ENCODE results near the gene CASK. TPM values are rescaled to one million over a fixed set of nuclear protein-coding genes. Genes with fewer than 3 reads are reported as not detected.
"Not testable (repeated sequence)": the region's sequence is repeated elsewhere in the genome, so short reads cannot be mapped to it uniquely, and the experiment has no call there.

Gene CASK
- total RNA-seq, 1 experiment from 2014 or later = 33.5 TPM

- intact Hi-C loops (cut with micrococcal nuclease; ENCODE audit: unreplicated experiment) (no loop called here), in situ Hi-C loops (cut with HindIII; ENCODE audit: low pct_unique_long_range_greater_than_20kb, low sequenced_read_pairs) (no loop called here)
- no TSS peak for BruUV-seq (replicated peaks)
- Histone ChIP-seq H3K27me3 (ENCODE audit: control insufficient read depth, insufficient read depth, low read length) (no peaks in the 10 kb centered on the region), H3K4me3 (ENCODE audit: low read depth in 2 of 2, low read length in 2 of 2) (no peak overlapping the region), H3K36me3 (ENCODE audit: control insufficient read depth, insufficient read depth, low read length) (no peaks in the 10 kb centered on the region), H3K4me1 (ENCODE audit: control insufficient read depth, insufficient read depth, low read length) (no peaks in the 10 kb centered on the region), H3K9me3 (ENCODE audit: control insufficient read depth, insufficient read depth, low read depth, low read length) (no peaks in the 10 kb centered on the region), H3K27ac (ENCODE audit: low read length) (no peak overlapping the region)
- ATAC-seq (no peak), DNase-seq (ENCODE audit: low read depth, low spot score) (no peak)
- TF ChIP-seq REST (IDR thresholded peaks at IDR 0.05; ENCODE audit: insufficient read depth in 1 of 2, low read depth in 2 of 2, low read length in 1 of 2) (no peak), SIN3A (IDR thresholded peaks at IDR 0.05; ENCODE audit: borderline replicate concordance, insufficient read depth, low read depth, low read length) (no peak), TCF7L2 (IDR thresholded peaks at IDR 0.05; ENCODE audit: low read depth, low read length) (no peak), POLR2AphosphoS5 (IDR thresholded peaks at IDR 0.05; ENCODE audit: low read depth, low read length) (no peak), CTCF (IDR thresholded peaks at IDR 0.05) (no peak)
- ChIA-PET POLR2A (no interaction called here), CTCF (no interaction called here)
Measured at GRCh38 chrX:41653125-41653524, 270.2 kb downstream of the CASK start.

GRCh38 chrX:41646201-41646600, 277.2 kb downstream of the CASK start:
- H3K9me3 ChIP-seq (ENCODE audit: control insufficient read depth, insufficient read depth, low read depth, low read length); BruUV-seq (replicated peaks); H3K36me3 ChIP-seq (ENCODE audit: control insufficient read depth, insufficient read depth, low read length); in situ Hi-C loops (cut with HindIII; ENCODE audit: low pct_unique_long_range_greater_than_20kb, low sequenced_read_pairs); POLR2A ChIA-PET; H3K27me3 ChIP-seq (ENCODE audit: control insufficient read depth, insufficient read depth, low read length); H3K4me1 ChIP-seq (ENCODE audit: control insufficient read depth, insufficient read depth, low read length); DNase-seq (ENCODE audit: low read depth, low spot score); H3K4me3 ChIP-seq (ENCODE audit: low read depth in 2 of 2, low read length in 2 of 2); intact Hi-C loops (cut with micrococcal nuclease; ENCODE audit: unreplicated experiment); H3K27ac ChIP-seq (ENCODE audit: low read length); ATAC-seq; CTCF ChIA-PET: not testable (repeated sequence)

- intact Hi-C loops (cut with micrococcal nuclease; ENCODE audit: unreplicated experiment) = no loop called here
- DNase-seq (ENCODE audit: low read depth, low spot score) (no peak), ATAC-seq (no peak)
- Histone ChIP-seq H3K27me3 (ENCODE audit: control insufficient read depth, insufficient read depth, low read length) (no peaks in the 10 kb centered on the region), H3K9me3 (ENCODE audit: control insufficient read depth, insufficient read depth, low read depth, low read length) (no peaks in the 10 kb centered on the region), H3K27ac (ENCODE audit: low read length) (no peak overlapping the region), H3K36me3 (ENCODE audit: control insufficient read depth, insufficient read depth, low read length) (no peaks in the 10 kb centered on the region), H3K4me1 (ENCODE audit: control insufficient read depth, insufficient read depth, low read length) (no peaks in the 10 kb centered on the region), H3K4me3 (ENCODE audit: low read depth in 2 of 2, low read length in 2 of 2) (no peak overlapping the region)
- CTCF ChIA-PET = no interaction called here
- no TSS peak for BruUV-seq (replicated peaks)
- TF ChIP-seq TCF7L2 (IDR thresholded peaks at IDR 0.05; ENCODE audit: low read depth, low read length) = no peak
- POLR2A ChIA-PET = no interaction called here
- in situ Hi-C loops (cut with HindIII; ENCODE audit: low pct_unique_long_range_greater_than_20kb, low sequenced_read_pairs) = no loop called here
Measured at GRCh38 chrX:41634284-41634683, 289.1 kb downstream of the CASK start.

All from Panc1 (cell line).